ENCODE results near the gene CCT7. TPM values are rescaled to one million over a fixed set of nuclear protein-coding genes. Genes with fewer than 3 reads are reported as not detected.

Gene CCT7
- total and polyA plus RNA-seq, 2 donors (not counting 3 experiments of a cell fraction or from before 2014, with no cell fraction given), result 343 to 362 TPM

- no peaks in the 10 kb centered on the region for H3K9me3 ChIP-seq (replicated peaks; ENCODE audit: control insufficient read depth, insufficient read depth, low read length)
- no peak overlapping the region for H3K4me2 ChIP-seq (ENCODE audit: insufficient read depth, low read length)
- no peak overlapping the region for H3K27ac ChIP-seq (ENCODE audit: insufficient read depth, low read depth, low read length)
- TF ChIP-seq MYC (IDR thresholded peaks at IDR 0.05; ENCODE audit: low read depth, low read length) (no peak), POLR2A (IDR thresholded peaks at IDR 0.05; ENCODE audit: low read depth, low read length) (peak; percentile 28)
- no peaks in the 10 kb centered on the region for H3K9me1 ChIP-seq (replicated peaks; ENCODE audit: control insufficient read depth, extremely low read depth, insufficient read depth, low read length)
- no TSS peak for BruUV-seq (replicated peaks)
- no peak overlapping the region for H2AFZ ChIP-seq (ENCODE audit: low read depth, low read length)
- H3K4me1 ChIP-seq (ENCODE audit: control insufficient read depth, extremely low read depth, insufficient read depth, low read length), result no peaks in the 10 kb centered on the region
- CTCF ChIA-PET, result interaction anchor here (1.4 kb wide), 1 partner anchor 12 kb away, joined by 4 read pairs; no protein-coding TSS in a partner anchor
- dilution Hi-C loops (cut with MboI; ENCODE audit: extremely low pct_ligation_motif_present, low sequenced_read_pairs) (no loop called here), intact Hi-C loops (cut with micrococcal nuclease) (no loop called here)
- H3K4me3 ChIP-seq (replicated peaks in 1 of 3; ENCODE audit: insufficient read depth in 1 of 3, low read depth in 1 of 3, low read length in 3 of 3), result no peak overlapping the region
- DNase-seq (ENCODE audit: low read depth, low spot score) (no peak), FAIRE-seq (no peak)
- H3K79me2 ChIP-seq (ENCODE audit: control insufficient read depth, insufficient read depth, low read length), result no peaks in the 10 kb centered on the region
- peaks cover 2 to 23% of the 10 kb centered on the region in 2 experiments for H3K36me3 ChIP-seq (ENCODE audit: control insufficient read depth in 2 of 2, extremely low read depth in 1 of 2, insufficient read depth in 2 of 2, low read length in 2 of 2)
- H3K9ac ChIP-seq (replicated peaks; ENCODE audit: extremely low read depth, insufficient read depth, low read length), result no peak overlapping the region
- POLR2A ChIA-PET, result no interaction called here
- no peaks in the 10 kb centered on the region for H3K27me3 ChIP-seq (ENCODE audit: control insufficient read depth in 2 of 2, insufficient read depth in 2 of 2, low read length in 2 of 2)
- H4K20me1 ChIP-seq (replicated peaks; ENCODE audit: control insufficient read depth, extremely low read depth, insufficient read depth, low read length), result no peaks in the 10 kb centered on the region
Observed at GRCh38 chr2:73256618-73256922, 22.5 kb downstream of the CCT7 start.

GRCh38 chr2:73257021-73257420 lies 22.9 kb downstream of the CCT7 start:
- no peaks in the 10 kb centered on the region for H3K79me2 ChIP-seq (ENCODE audit: control insufficient read depth, insufficient read depth, low read length)
- intact Hi-C loops (cut with micrococcal nuclease), result no loop called here
- H3K4me1 ChIP-seq (ENCODE audit: control insufficient read depth, extremely low read depth, insufficient read depth, low read length), result no peaks in the 10 kb centered on the region
- no peak overlapping the region for H3K4me3 ChIP-seq (replicated peaks in 1 of 3; ENCODE audit: insufficient read depth in 1 of 3, low read depth in 1 of 3, low read length in 3 of 3)
- POLR2A ChIA-PET, result no interaction called here
- H3K9me3 ChIP-seq (replicated peaks; ENCODE audit: control insufficient read depth, insufficient read depth, low read length), result no peaks in the 10 kb centered on the region
- no peaks in the 10 kb centered on the region for H4K20me1 ChIP-seq (replicated peaks; ENCODE audit: control insufficient read depth, extremely low read depth, insufficient read depth, low read length)
- no peaks in the 10 kb centered on the region for H3K27me3 ChIP-seq (ENCODE audit: control insufficient read depth in 2 of 2, insufficient read depth in 2 of 2, low read length in 2 of 2)
- FAIRE-seq (no peak), DNase-seq (ENCODE audit: low read depth, low spot score) (no peak)
- CTCF ChIA-PET, result interaction anchor here (0.9 to 1.7 kb wide), 3 partner anchors 10 to 32 kb away, joined by 3 to 6 read pairs (median 4); no protein-coding TSS in a partner anchor
- H3K4me2 ChIP-seq (ENCODE audit: insufficient read depth, low read length), result no peak overlapping the region
- H3K36me3 ChIP-seq (ENCODE audit: control insufficient read depth in 2 of 2, extremely low read depth in 1 of 2, insufficient read depth in 2 of 2, low read length in 2 of 2), result peaks cover 2 to 20% of the 10 kb centered on the region in 2 experiments
- no peak overlapping the region for H3K9ac ChIP-seq (replicated peaks; ENCODE audit: extremely low read depth, insufficient read depth, low read length)
- no peaks in the 10 kb centered on the region for H3K9me1 ChIP-seq (replicated peaks; ENCODE audit: control insufficient read depth, extremely low read depth, insufficient read depth, low read length)
- dilution Hi-C loops (cut with MboI; ENCODE audit: extremely low pct_ligation_motif_present, low sequenced_read_pairs), result no loop called here
- no TSS peak for BruUV-seq (replicated peaks)
- H2AFZ ChIP-seq (ENCODE audit: low read depth, low read length), result no peak overlapping the region
- no peak for TF ChIP-seq GATA2 (IDR thresholded peaks at IDR 0.05; ENCODE audit: insufficient read depth, insufficient read length, low read depth, low read length)
- TF ChIP-seq EZH2 (IDR thresholded peaks at IDR 0.05; ENCODE audit: borderline replicate concordance, low read depth, low read length, severe bottlenecking), result no peak
- no peak for TF ChIP-seq MYC (IDR thresholded peaks at IDR 0.05; ENCODE audit: low read depth, low read length)
- no peak for TF ChIP-seq CTCF (IDR thresholded peaks at IDR 0.05; ENCODE audit: extremely low read depth in 1 of 2, insufficient read depth in 1 of 2, low read depth in 1 of 2, low read length in 2 of 2)
- TF ChIP-seq JUN (IDR thresholded peaks at IDR 0.05; ENCODE audit: borderline replicate concordance, insufficient read depth, insufficient read length, low read depth), result no peak
- TF ChIP-seq POLR2A (IDR thresholded peaks at IDR 0.05; ENCODE audit: low read depth, low read length), result no peak
- TF ChIP-seq POLR2AphosphoS5 (IDR thresholded peaks at IDR 0.05; ENCODE audit: insufficient read depth, low read depth, low read length), result no peak
- no peak for TF ChIP-seq FOS (IDR thresholded peaks at IDR 0.05; ENCODE audit: borderline replicate concordance, insufficient read depth, low read length)
- no peak for TF ChIP-seq MAX (IDR thresholded peaks at IDR 0.05; ENCODE audit: insufficient read depth, insufficient read length)
- H3K27ac ChIP-seq (ENCODE audit: insufficient read depth, low read depth, low read length), result no peak overlapping the region

All from endothelial cell of umbilical vein (primary cell).